ENCODE data around the gene PRR7.
"Not testable (repeated sequence)": the region's sequence is repeated elsewhere in the genome, so short reads cannot be mapped to it uniquely, and the experiment has no call there.

The PRR7 gene

GRCh38 chr5:177483994-177484901 lies 37.6 kb downstream of the PRR7 start:
- Histone ChIP-seq H4K20me1 (peaks cover 5 to 98% (median 44%) of the 10 kb centered on the region in 11 experiments; a peak in 21 of 22 replicates), H3K9me3 (replicated peaks in 1 of 11) (no peaks in the 10 kb centered on the region), H3K4me3 (no peak overlapping the region), H3K27ac (peak overlapping the region in 2 of 11 experiments; percentile 57; a peak in 3 of 22 replicates), H3K27me3 (no peaks in the 10 kb centered on the region), H3K4me2 (no peak overlapping the region), H3K36me3 (peaks cover 57 to 83% (median 75%) of the 10 kb centered on the region in 11 experiments), H3K9ac (peak overlapping the region in 1 of 11 experiments; percentile 28; a peak in 3 of 22 replicates), H3K4me1 (peaks cover 22 to 66% (median 50%) of the 10 kb centered on the region in 10 experiments)
- TF ChIP-seq Cebpa-rat (IDR thresholded peaks at IDR 0.05) = no peak

GRCh38 chr5:177484902-177485549 lies 38.4 kb downstream of the PRR7 start:
- no peak for TF ChIP-seq Cebpa-rat (IDR thresholded peaks at IDR 0.05)
- no peaks in the 10 kb centered on the region for H3K27me3 ChIP-seq
- peaks cover 21 to 66% (median 50%) of the 10 kb centered on the region in 10 experiments for H3K4me1 ChIP-seq
- H3K27ac ChIP-seq = peak overlapping the region in 5 of 11 experiments; percentile 3 to 57 (median 28); a peak in 5 of 22 replicates
- H3K4me2 ChIP-seq = no peak overlapping the region; a peak in 1 of 22 replicates
- no peaks in the 10 kb centered on the region for H3K9me3 ChIP-seq (replicated peaks in 1 of 11)
- peaks cover 12 to 98% (median 52%) of the 10 kb centered on the region in 11 experiments; a peak in 21 of 22 replicates for H4K20me1 ChIP-seq
- peaks cover 57 to 91% (median 82%) of the 10 kb centered on the region in 11 experiments for H3K36me3 ChIP-seq
- H3K4me3 ChIP-seq = no peak overlapping the region
- peak overlapping the region in 4 of 11 experiments; percentile 1 to 45 (median 19); a peak in 5 of 22 replicates for H3K9ac ChIP-seq

GRCh38 chr5:177485753-177486152 lies 39.1 kb downstream of the PRR7 start:
- H3K4me2 ChIP-seq = not testable (repeated sequence)
- peaks cover 58 to 97% (median 87%) of the 10 kb centered on the region in 11 experiments for H3K36me3 ChIP-seq
- H3K9ac ChIP-seq = peak overlapping the region in 3 of 11 experiments; percentile 1 to 45 (median 29); a peak in 1 of 22 replicates

GRCh38 chr5:177486256-177486655 lies 39.6 kb downstream of the PRR7 start:
- H3K9ac ChIP-seq = no peak overlapping the region
- no peak overlapping the region for H3K27ac ChIP-seq
- H3K4me2 ChIP-seq = no peak overlapping the region
- H3K9me3 ChIP-seq (replicated peaks in 1 of 11) = no peaks in the 10 kb centered on the region
- peaks cover 16 to 100% (median 61%) of the 10 kb centered on the region in 11 experiments; a peak in 21 of 22 replicates for H4K20me1 ChIP-seq
- no peaks in the 10 kb centered on the region for H3K27me3 ChIP-seq
- TF ChIP-seq Cebpa-rat (IDR thresholded peaks at IDR 0.05) = no peak
- H3K4me1 ChIP-seq = peaks cover 25 to 66% (median 53%) of the 10 kb centered on the region in 10 experiments
- H3K36me3 ChIP-seq = peaks cover 63 to 99% (median 92%) of the 10 kb centered on the region in 11 experiments
- no peak overlapping the region for H3K4me3 ChIP-seq

More at GRCh38 chr5:177485753-177486152, 39.1 kb downstream of the PRR7 start:
- H3K27me3 ChIP-seq; H3K4me3 ChIP-seq; H3K9me3 ChIP-seq (replicated peaks in 1 of 11): not testable (repeated sequence)
- H4K20me1 ChIP-seq = peaks cover 13 to 98% (median 57%) of the 10 kb centered on the region in 11 experiments; a peak in 21 of 22 replicates
- H3K4me1 ChIP-seq = peaks cover 23 to 66% (median 50%) of the 10 kb centered on the region in 10 experiments
- H3K27ac ChIP-seq = peak overlapping the region in 2 of 11 experiments; percentile 57; a peak in 2 of 22 replicates

- peaks cover 16 to 98% (median 60%) of the 10 kb centered on the region in 11 experiments; a peak in 21 of 22 replicates for H4K20me1 ChIP-seq
- no peak for TF ChIP-seq Cebpa-rat (IDR thresholded peaks at IDR 0.05)
- H3K4me1 ChIP-seq = peaks cover 25 to 65% (median 51%) of the 10 kb centered on the region in 10 experiments
- H3K27ac ChIP-seq = no peak overlapping the region; a peak in 1 of 22 replicates
- no peak overlapping the region for H3K4me3 ChIP-seq
- no peak overlapping the region for H3K9ac ChIP-seq
- no peaks in the 10 kb centered on the region for H3K9me3 ChIP-seq (replicated peaks in 1 of 11)
- H3K4me2 ChIP-seq = no peak overlapping the region
- peaks cover 67 to 98% (median 90%) of the 10 kb centered on the region in 11 experiments for H3K36me3 ChIP-seq
- no peaks in the 10 kb centered on the region for H3K27me3 ChIP-seq
Observed at GRCh38 chr5:177487144-177487543, 40.5 kb downstream of the PRR7 start.

- Histone ChIP-seq H3K4me3 (no peak overlapping the region), H3K36me3 (peaks cover 74 to 98% (median 94%) of the 10 kb centered on the region in 11 experiments), H3K9me3 (replicated peaks in 1 of 11) (no peaks in the 10 kb centered on the region), H3K27ac (peak overlapping the region in 3 of 11 experiments; percentile 34 to 82 (median 38); a peak in 6 of 22 replicates), H3K4me2 (peak overlapping the region in 1 of 11 experiments; percentile 83; a peak in 2 of 22 replicates), H3K9ac (peak overlapping the region in 3 of 11 experiments; percentile 5 to 74 (median 41); a peak in 4 of 22 replicates), H3K4me1 (peaks cover 34 to 65% (median 55%) of the 10 kb centered on the region in 10 experiments), H4K20me1 (peaks cover 16 to 98% (median 65%) of the 10 kb centered on the region in 11 experiments; a peak in 21 of 22 replicates), H3K27me3 (no peaks in the 10 kb centered on the region)
- no peak for TF ChIP-seq Cebpa-rat (IDR thresholded peaks at IDR 0.05)
Observed at GRCh38 chr5:177487975-177488374, 41.4 kb downstream of the PRR7 start.

- H4K20me1 ChIP-seq = peaks cover 19 to 96% (median 64%) of the 10 kb centered on the region in 11 experiments; a peak in 21 of 22 replicates
- no peaks in the 10 kb centered on the region for H3K9me3 ChIP-seq (replicated peaks in 1 of 11)
- no peaks in the 10 kb centered on the region for H3K27me3 ChIP-seq
- H3K27ac ChIP-seq = peak overlapping the region in 6 of 11 experiments; percentile 2 to 82 (median 73); a peak in 9 of 22 replicates
- H3K4me3 ChIP-seq = peak overlapping the region in 2 of 10 experiments; percentile 9 to 24; a peak in 2 of 20 replicates
- peaks cover 65 to 92% (median 85%) of the 10 kb centered on the region in 11 experiments for H3K36me3 ChIP-seq
- peak overlapping the region in 8 of 11 experiments; percentile 19 to 76 (median 62); a peak in 14 of 22 replicates for H3K9ac ChIP-seq
- H3K4me2 ChIP-seq = peak overlapping the region; percentile 74 to 97 (median 83); a peak in 21 of 22 replicates
- TF ChIP-seq Cebpa-rat (IDR thresholded peaks at IDR 0.05) = no peak
- peaks cover 46 to 76% (median 67%) of the 10 kb centered on the region in 10 experiments for H3K4me1 ChIP-seq
Observed at GRCh38 chr5:177489119-177489716, 42.6 kb downstream of the PRR7 start.
